SU-DHL-6 (cell line): ENCODE results near the gene VPS13A.

Experiments used
- H2AFZ ChIP-seq: fragments of 200-600 bp; sonication (generic); 2 replicates; pipeline ENCODE4 v1.6.1; 2014; ENCODE audit warnings: low read depth, mild to moderate bottlenecking, moderate library complexity, mixed read lengths, antibody characterized with exemption, low read length; ENCODE audit not compliant: severe bottlenecking
- H3F3A ChIP-seq: fragments of 200-600 bp; shearing (Covaris generic); 2 replicates; pipeline ENCODE4 v1.6.0; 2016; ENCODE audit warnings: antibody characterized with exemption, mild to moderate bottlenecking; ENCODE audit not compliant: insufficient read depth
- H3K27ac ChIP-seq: fragments of 200-600 bp; sonication (generic); 2 replicates; pipeline ENCODE4 v1.5.1; 2016; ENCODE audit warnings: low read depth, mild to moderate bottlenecking, low read length, moderate library complexity, mixed read lengths
- H3K27me3 ChIP-seq: fragments of 200-600 bp; sonication (generic), shearing (Covaris generic); 2 replicates; pipeline ENCODE4 v1.6.0; 2014; ENCODE audit warnings: mild to moderate bottlenecking, low read length
- H3K36me3 ChIP-seq: fragments of 200-600 bp; sonication (generic); 2 replicates; pipeline ENCODE4 v1.6.1; 2014; ENCODE audit warnings: mild to moderate bottlenecking, low read length, mixed read lengths
- H3K4me2 ChIP-seq: fragments of 300-600, 200-600 bp; shearing (Covaris generic), sonication (generic); 2 replicates; pipeline ENCODE4 v1.6.0; 2014; ENCODE audit warnings: low read length, low read depth, mild to moderate bottlenecking; ENCODE audit not compliant: poor library complexity, severe bottlenecking
- H3K4me3 ChIP-seq: fragments of 200-600 bp; sonication (generic); 2 replicates; pipeline ENCODE4 v1.5.1; 2014; ENCODE audit warnings: antibody characterized with exemption, low read length, mild to moderate bottlenecking, mixed read lengths; ENCODE audit not compliant: insufficient read depth, poor library complexity, severe bottlenecking
- H3K79me2 ChIP-seq: fragments of 200-600 bp; sonication (generic); 2 replicates; pipeline ENCODE4 v1.6.1; 2014; ENCODE audit warnings: mild to moderate bottlenecking, low read length, moderate library complexity; ENCODE audit not compliant: insufficient read depth
- H3K9ac ChIP-seq: fragments of 200-600 bp; sonication (generic); 2 replicates; pipeline ENCODE4 v1.7.0; 2014; ENCODE audit warnings: mild to moderate bottlenecking, low read length
- H3K9me2 ChIP-seq: fragments of 200-600 bp; sonication (generic); replicated peaks from 2 replicates; pipeline ENCODE4 v1.6.1; 2014; ENCODE audit warnings: low read length; ENCODE audit not compliant: insufficient read depth
- H3K9me3 ChIP-seq: fragments of 200-600 bp; sonication (generic); 2 replicates; pipeline ENCODE4 v1.6.1; 2014; ENCODE audit warnings: low read length, mixed read lengths; ENCODE audit not compliant: insufficient read depth
- H4K20me1 ChIP-seq: fragments of 200-600 bp; sonication (generic); 2 replicates; pipeline ENCODE4 v1.6.1; 2014; ENCODE audit warnings: low read depth, mild to moderate bottlenecking, antibody characterized with exemption, low read length, moderate library complexity, mixed read lengths
- CTCF ChIP-seq: fragments of 200-600 bp; sonication (generic); IDR thresholded peaks from one replicate; pipeline ENCODE4 v1.5.1; 2017; ENCODE audit warnings: antibody characterized with exemption, mild to moderate bottlenecking, low read length, moderate library complexity; ENCODE audit not compliant: insufficient read depth, poor library complexity, severe bottlenecking
- EZH2phosphoT487 ChIP-seq: fragments of 200-600 bp; sonication (generic), shearing (Covaris generic); conservative IDR thresholded peaks from 2 replicates; pipeline ENCODE4 v1.6.1; 2018; ENCODE audit warnings: mild to moderate bottlenecking, antibody characterized with exemption, low read length, moderate library complexity, mixed read lengths

VPS13A gene

DNA sequence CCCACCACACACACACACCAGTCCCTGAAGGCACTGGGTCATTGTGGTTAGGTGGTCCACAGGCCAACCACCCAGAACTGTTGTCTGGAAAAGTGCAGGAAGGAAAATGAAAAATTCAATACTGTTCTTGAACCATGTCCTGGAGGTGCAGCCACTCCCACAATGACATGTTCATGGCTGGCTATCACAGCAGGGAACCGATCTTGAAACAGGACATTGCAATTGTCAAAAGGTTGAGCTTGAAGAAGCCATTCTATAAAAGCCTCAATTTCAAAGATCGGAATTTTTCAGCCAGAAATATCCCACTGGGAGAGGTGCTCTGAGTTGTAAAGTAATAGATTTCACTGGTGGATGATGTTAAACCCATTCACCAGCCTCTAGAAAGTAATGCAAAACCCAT lies 252.6 kb downstream of the VPS13A start:
- H3K4me3 ChIP-seq: no peak overlapping the region
- H3K27ac ChIP-seq: no peak overlapping the region
- TF ChIP-seq CTCF: no peak
- no peak for TF ChIP-seq EZH2phosphoT487
- H3K9me3 ChIP-seq: no peaks in the 10 kb centered on the region
- H2AFZ ChIP-seq: no peak overlapping the region
- no peaks in the 10 kb centered on the region for H3K9me2 ChIP-seq
- H3K79me2 ChIP-seq: no peaks in the 10 kb centered on the region
- H3K4me2 ChIP-seq: no peak overlapping the region
- no peak overlapping the region for H3K9ac ChIP-seq
- H3F3A ChIP-seq: no peaks in the 10 kb centered on the region
- no peaks in the 10 kb centered on the region for H3K27me3 ChIP-seq
- H4K20me1 ChIP-seq: no peaks in the 10 kb centered on the region
- no peaks in the 10 kb centered on the region for H3K36me3 ChIP-seq

GRCh38 chr9:77432053-77432452 lies 254.7 kb downstream of the VPS13A start:
- H3F3A ChIP-seq: no peaks in the 10 kb centered on the region
- H3K36me3 ChIP-seq: no peaks in the 10 kb centered on the region
- no peak for TF ChIP-seq EZH2phosphoT487
- no peak for TF ChIP-seq CTCF
- no peaks in the 10 kb centered on the region for H3K27me3 ChIP-seq
- H2AFZ ChIP-seq: no peak overlapping the region
- no peaks in the 10 kb centered on the region for H3K9me3 ChIP-seq
- no peak overlapping the region for H3K4me3 ChIP-seq
- H4K20me1 ChIP-seq: no peaks in the 10 kb centered on the region
- H3K9me2 ChIP-seq: no peaks in the 10 kb centered on the region
- no peak overlapping the region for H3K4me2 ChIP-seq
- no peak overlapping the region for H3K27ac ChIP-seq
- H3K79me2 ChIP-seq: no peaks in the 10 kb centered on the region
- no peak overlapping the region for H3K9ac ChIP-seq

DNA sequence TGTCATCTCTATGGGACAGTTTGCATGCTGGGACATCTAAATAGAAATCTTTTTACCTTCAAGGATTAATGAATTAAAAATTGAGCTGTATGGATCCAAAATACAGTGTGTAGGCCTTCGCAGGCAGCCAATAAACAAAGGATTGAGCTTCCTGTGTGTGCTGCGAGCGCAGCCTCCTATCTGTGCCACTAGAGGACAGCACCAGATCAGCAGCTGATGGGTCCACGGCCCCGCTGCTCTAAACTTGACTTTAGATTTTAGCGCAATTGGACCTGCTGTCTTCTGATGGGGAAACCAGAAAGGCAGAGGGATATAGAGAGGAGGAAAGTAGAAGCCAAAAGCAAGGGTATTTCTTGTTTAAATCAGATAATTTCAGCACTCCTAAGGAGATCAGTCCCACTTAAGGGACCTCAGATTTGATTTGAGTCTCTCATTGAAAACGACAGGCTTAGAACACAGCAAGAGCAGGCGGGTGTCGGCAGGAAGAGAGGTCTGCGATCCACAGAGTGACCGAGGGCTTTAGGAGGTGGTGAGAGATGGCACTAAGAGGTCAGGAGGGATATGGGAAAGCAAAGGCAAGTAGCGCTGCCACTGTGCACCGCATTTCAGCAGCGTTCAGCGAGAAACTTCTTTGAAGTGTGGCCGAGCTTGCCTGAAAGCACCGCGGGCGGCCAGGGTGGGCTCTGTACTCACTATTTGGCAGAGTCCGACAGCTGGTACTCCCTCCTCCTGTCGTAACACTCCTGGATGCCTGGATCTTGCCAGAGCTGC lies 256.5 kb downstream of the VPS13A start:
- no peak for TF ChIP-seq EZH2phosphoT487
- peak; percentile 79 for TF ChIP-seq CTCF
- no peak overlapping the region for H3K4me3 ChIP-seq
- H3K9me2 ChIP-seq: no peaks in the 10 kb centered on the region
- no peaks in the 10 kb centered on the region for H3K27me3 ChIP-seq
- peak overlapping the region; percentile 64 for H2AFZ ChIP-seq
- no peaks in the 10 kb centered on the region for H3K79me2 ChIP-seq
- no peak overlapping the region for H3K9ac ChIP-seq
- H3F3A ChIP-seq: no peaks in the 10 kb centered on the region
- H3K27ac ChIP-seq: no peak overlapping the region
- H3K36me3 ChIP-seq: no peaks in the 10 kb centered on the region
- H3K9me3 ChIP-seq: no peaks in the 10 kb centered on the region
- H3K4me2 ChIP-seq: no peak overlapping the region
- H4K20me1 ChIP-seq: no peaks in the 10 kb centered on the region
